Glutamatergic neuron (in vitro differentiated cells): ENCODE results near the gene ANGPTL2. TPM values are rescaled to one million over a fixed set of nuclear protein-coding genes. Genes with fewer than 3 reads are reported as not detected.
"Not testable (repeated sequence)": the region's sequence is repeated elsewhere in the genome, so short reads cannot be mapped to it uniquely, and the experiment has no call there.

Experiments used
- DNase-seq: peaks from one replicate; pipeline ENCODE4 v3.0.0; 2022
- H3K27ac Mint-ChIP-seq: one replicate; pipeline ENCODE4 v1.8.0; 2020; ENCODE audit warnings: mild to moderate bottlenecking, mixed read lengths, inconsistent platforms; ENCODE audit not compliant: unreplicated experiment
- H3K27me3 Mint-ChIP-seq: one replicate; pipeline ENCODE4 v1.8.0; 2020; ENCODE audit warnings: mild to moderate bottlenecking, moderate library complexity, mixed read lengths, inconsistent platforms; ENCODE audit not compliant: unreplicated experiment
- H3K36me3 Mint-ChIP-seq: one replicate; pipeline ENCODE4 v1.8.0; 2020; ENCODE audit warnings: mild to moderate bottlenecking, mixed read lengths, inconsistent platforms; ENCODE audit not compliant: unreplicated experiment
- H3K4me1 Mint-ChIP-seq: one replicate; pipeline ENCODE4 v1.8.0; 2020; ENCODE audit warnings: mild to moderate bottlenecking, low read depth, mixed read lengths, inconsistent platforms; ENCODE audit not compliant: unreplicated experiment
- H3K4me3 Mint-ChIP-seq: one replicate; pipeline ENCODE4 v1.8.0; 2020; ENCODE audit warnings: mild to moderate bottlenecking, mixed read lengths, inconsistent platforms; ENCODE audit not compliant: unreplicated experiment
- H3K9me3 Mint-ChIP-seq: one replicate; pipeline ENCODE4 v1.8.0; 2020; ENCODE audit warnings: mild to moderate bottlenecking, moderate library complexity, mixed read lengths, inconsistent platforms; ENCODE audit not compliant: unreplicated experiment
- CTCF ChIP-seq: fragments of 200-600 bp; sonication (generic); IDR thresholded peaks from one replicate; pipeline ENCODE4 v1.5.0; 2021; ENCODE audit not compliant: partially characterized antibody, unreplicated experiment
- total RNA-seq: library from RNA; stranded (reverse); fragmentation: NEBNext Ultra II Directional; extraction: Animal tissue kit (Norgen Biotek cat#: 25700); gene quantifications from one replicate; pipeline ENCODE4 v1.2.1, GENCODE V29; 2021; ENCODE audit not compliant: unreplicated experiment

Gene ANGPTL2
- total RNA-seq, 1 donor from 2014 or later, result 55.5 TPM

DNA sequence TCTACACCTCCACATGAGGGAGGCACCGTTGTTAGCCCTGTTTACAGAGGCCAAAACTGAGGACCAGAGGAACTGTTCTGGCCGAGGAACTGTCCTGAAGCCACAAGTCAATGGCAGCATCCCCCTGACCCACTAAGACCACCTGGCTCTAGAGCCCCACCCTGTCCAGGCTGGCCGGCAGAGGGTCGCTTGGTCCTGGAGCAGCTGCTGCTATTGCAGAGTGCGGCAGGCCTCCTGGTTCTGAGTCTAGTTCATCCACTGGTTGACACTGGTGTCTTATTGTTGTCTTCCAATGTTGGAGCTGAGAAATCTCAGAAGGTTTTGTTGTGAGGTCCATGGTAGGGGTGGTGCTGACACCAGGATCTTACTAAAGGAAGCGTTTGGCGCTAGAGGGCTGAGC is 26.6 kb upstream of the ANGPTL2 start:
- no peak overlapping the region for H3K27ac Mint-ChIP-seq
- H3K27me3 Mint-ChIP-seq, result peaks cover 3% of the 10 kb centered on the region
- H3K4me1 Mint-ChIP-seq, result peaks cover 8% of the 10 kb centered on the region
- H3K4me3 Mint-ChIP-seq, result no peak overlapping the region
- no peak for TF ChIP-seq CTCF
- no peak for DNase-seq
- H3K9me3 Mint-ChIP-seq, result peaks cover 6% of the 10 kb centered on the region
- no peaks in the 10 kb centered on the region for H3K36me3 Mint-ChIP-seq

GRCh38 chr9:127148014-127148413 is 25.6 kb upstream of the ANGPTL2 start:
- Mint-ChIP-seq H3K27ac (no peak overlapping the region), H3K36me3 (no peaks in the 10 kb centered on the region), H3K4me1 (peaks cover 8% of the 10 kb centered on the region), H3K4me3 (no peak overlapping the region), H3K9me3 (peaks cover 6% of the 10 kb centered on the region), H3K27me3 (peaks cover 2% of the 10 kb centered on the region)
- TF ChIP-seq CTCF, result no peak
- DNase-seq, result no peak

- TF ChIP-seq CTCF, result no peak
- H3K4me3 Mint-ChIP-seq, result no peak overlapping the region
- peaks cover 8% of the 10 kb centered on the region for H3K4me1 Mint-ChIP-seq
- no peak overlapping the region for H3K27ac Mint-ChIP-seq
- H3K9me3 Mint-ChIP-seq, result peaks cover 6% of the 10 kb centered on the region
- no peak for DNase-seq
- H3K36me3 Mint-ChIP-seq, result no peaks in the 10 kb centered on the region
- H3K27me3 Mint-ChIP-seq, result peaks cover 2% of the 10 kb centered on the region
Observed at GRCh38 chr9:127147251-127147650, 24.8 kb upstream of the ANGPTL2 start.

- H3K27ac Mint-ChIP-seq, DNase-seq, H3K4me3 Mint-ChIP-seq, H3K9me3 Mint-ChIP-seq, H3K27me3 Mint-ChIP-seq, H3K36me3 Mint-ChIP-seq, H3K4me1 Mint-ChIP-seq: not testable (repeated sequence)
Observed at GRCh38 chr9:127146841-127147240, 24.4 kb upstream of the ANGPTL2 start.

GRCh38 chr9:127144670-127145445 is 22.4 kb upstream of the ANGPTL2 start:
- H3K36me3 Mint-ChIP-seq, result no peaks in the 10 kb centered on the region
- peaks cover 5% of the 10 kb centered on the region for H3K4me1 Mint-ChIP-seq
- H3K4me3 Mint-ChIP-seq, result no peak overlapping the region
- H3K27ac Mint-ChIP-seq, result no peak overlapping the region
- no peak for TF ChIP-seq CTCF
- peaks cover 2% of the 10 kb centered on the region for H3K9me3 Mint-ChIP-seq
- no peak for DNase-seq
- H3K27me3 Mint-ChIP-seq, result no peaks in the 10 kb centered on the region
